PC-9 (cell line): ENCODE data around the gene ZNF428.

Source experiments
- EZH2 ChIP-seq: fragments of 200-600 bp; sonication (generic); IDR thresholded peaks from 2 replicates; pipeline ENCODE4 v1.8.0; 2017; ENCODE audit warnings: antibody characterized with exemption, low read depth
- TF ChIP-seq, protein P1 (sequence below): fragments of 200-600 bp; sonication (generic); conservative IDR thresholded peaks from 2 replicates; pipeline ENCODE4 v1.6.1; 2017; ENCODE audit warnings: mixed run types, antibody characterized with exemption, mild to moderate bottlenecking, moderate library complexity

DNA sequence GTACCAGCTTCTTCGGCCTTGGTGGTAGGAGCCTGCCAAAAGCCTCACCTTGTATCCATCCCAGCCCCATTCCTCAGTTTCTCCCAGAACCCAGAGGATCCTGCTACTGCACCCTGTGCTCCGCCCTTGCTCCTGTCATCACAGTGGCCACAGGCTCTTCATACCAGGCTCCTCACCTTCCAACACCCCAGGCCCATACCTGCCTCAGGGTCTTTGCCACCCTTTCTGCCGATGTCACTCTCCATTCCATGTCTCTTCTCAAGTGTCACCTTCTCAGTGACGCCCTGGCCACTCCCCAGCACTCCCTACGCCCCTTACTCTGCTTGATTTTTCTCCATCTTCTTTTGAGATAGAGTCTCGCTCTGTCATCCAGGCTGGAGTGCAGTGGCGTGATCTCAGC, 9.6 kb downstream of the ZNF428 start:
- TF ChIP-seq, protein P1, sequence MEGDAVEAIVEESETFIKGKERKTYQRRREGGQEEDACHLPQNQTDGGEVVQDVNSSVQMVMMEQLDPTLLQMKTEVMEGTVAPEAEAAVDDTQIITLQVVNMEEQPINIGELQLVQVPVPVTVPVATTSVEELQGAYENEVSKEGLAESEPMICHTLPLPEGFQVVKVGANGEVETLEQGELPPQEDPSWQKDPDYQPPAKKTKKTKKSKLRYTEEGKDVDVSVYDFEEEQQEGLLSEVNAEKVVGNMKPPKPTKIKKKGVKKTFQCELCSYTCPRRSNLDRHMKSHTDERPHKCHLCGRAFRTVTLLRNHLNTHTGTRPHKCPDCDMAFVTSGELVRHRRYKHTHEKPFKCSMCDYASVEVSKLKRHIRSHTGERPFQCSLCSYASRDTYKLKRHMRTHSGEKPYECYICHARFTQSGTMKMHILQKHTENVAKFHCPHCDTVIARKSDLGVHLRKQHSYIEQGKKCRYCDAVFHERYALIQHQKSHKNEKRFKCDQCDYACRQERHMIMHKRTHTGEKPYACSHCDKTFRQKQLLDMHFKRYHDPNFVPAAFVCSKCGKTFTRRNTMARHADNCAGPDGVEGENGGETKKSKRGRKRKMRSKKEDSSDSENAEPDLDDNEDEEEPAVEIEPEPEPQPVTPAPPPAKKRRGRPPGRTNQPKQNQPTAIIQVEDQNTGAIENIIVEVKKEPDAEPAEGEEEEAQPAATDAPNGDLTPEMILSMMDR: no peak
- no peak for TF ChIP-seq EZH2
